Hematopoietic multipotent progenitor cell treated with erythropoietin and hydrocortisone succinate and interleukin-3 and kit ligand, for 6 days (in vitro differentiated cells): ENCODE measurements around the gene AKAP7.
"Not testable (repeated sequence)": the region's sequence is repeated elsewhere in the genome, so short reads cannot be mapped to it uniquely, and the experiment has no call there.

Experiments used
- DNase-seq: peaks from one replicate; pipeline ENCODE4 v3.0.0-alpha.2; 2015

The AKAP7 gene

GRCh38 chr6:131300826-131301225, 165.6 kb downstream of the AKAP7 start:
- not testable (repeated sequence) for DNase-seq

GRCh38 chr6:131303338-131303930, 168.2 kb downstream of the AKAP7 start:
- DNase-seq, result no peak

- no peak for DNase-seq
Measured at GRCh38 chr6:131305037-131305850, 170.0 kb downstream of the AKAP7 start.

- DNase-seq, result no peak
Measured at GRCh38 chr6:131309437-131309836, 174.2 kb downstream of the AKAP7 start.

GRCh38 chr6:131314838-131315237, 179.6 kb downstream of the AKAP7 start:
- no peak for DNase-seq

GRCh38 chr6:131316654-131317053, 181.4 kb downstream of the AKAP7 start:
- no peak for DNase-seq

GRCh38 chr6:131317516-131317915, 182.2 kb downstream of the AKAP7 start:
- DNase-seq, result no peak

- DNase-seq, result no peak
Measured at GRCh38 chr6:131321589-131321988, 186.3 kb downstream of the AKAP7 start.

- no peak for DNase-seq
Measured at GRCh38 chr6:131322125-131322524, 186.9 kb downstream of the AKAP7 start.

- DNase-seq, result not testable (repeated sequence)
Measured at GRCh38 chr6:131325669-131326068, 190.4 kb downstream of the AKAP7 start.

- not testable (repeated sequence) for DNase-seq
Measured at GRCh38 chr6:131328727-131329126, 193.5 kb downstream of the AKAP7 start.

GRCh38 chr6:131331151-131331550, 195.9 kb downstream of the AKAP7 start:
- no peak for DNase-seq

GRCh38 chr6:131331873-131332781, 196.9 kb downstream of the AKAP7 start:
- DNase-seq, result no peak
